Neural cell (in vitro differentiated cells): ENCODE results near the gene PRKCA.

Experiments used
- CTCF ChIP-seq: fragments of 450-650 bp; IDR thresholded peaks from 2 replicates; pipeline ENCODE4 v1.5.1; 2014; ENCODE audit warnings: antibody characterized with exemption, mild to moderate bottlenecking, moderate library complexity; ENCODE audit not compliant: poor library complexity, severe bottlenecking
- EP300 ChIP-seq: fragments of 450-650 bp; conservative IDR thresholded peaks from 2 replicates; pipeline ENCODE4 v1.6.1; 2014; ENCODE audit warnings: antibody characterized with exemption, mild to moderate bottlenecking, moderate library complexity; ENCODE audit not compliant: poor library complexity, severe bottlenecking
- EZH2 ChIP-seq: fragments of 200-600, 300-800 bp; shearing (Covaris generic), sonication (generic); IDR thresholded peaks from 2 replicates; pipeline ENCODE4 v1.6.1; 2014; ENCODE audit warnings: antibody characterized with exemption, low read length, borderline replicate concordance, mild to moderate bottlenecking; ENCODE audit not compliant: insufficient read depth, poor library complexity, severe bottlenecking
- POLR2AphosphoS5 ChIP-seq: IDR thresholded peaks from 2 replicates; pipeline ENCODE4 v1.6.1; 2012
- RAD21 ChIP-seq: fragments of 450-650 bp; conservative IDR thresholded peaks from 2 replicates; pipeline ENCODE4 v1.6.1; 2014; ENCODE audit warnings: antibody characterized with exemption, mild to moderate bottlenecking, moderate library complexity
- SMC3 ChIP-seq: fragments of 450-650 bp; conservative IDR thresholded peaks from 2 replicates; pipeline ENCODE4 v1.6.1; 2014; ENCODE audit warnings: antibody characterized with exemption, mild to moderate bottlenecking, moderate library complexity; ENCODE audit not compliant: poor library complexity

GRCh38 chr17:66673668-66674276 lies 371.4 kb downstream of the PRKCA start:
- no peak for TF ChIP-seq EZH2
- TF ChIP-seq SMC3 = peak; percentile 87
- TF ChIP-seq POLR2AphosphoS5 = no peak
- TF ChIP-seq CTCF = peak; percentile 82
- no peak for TF ChIP-seq EP300
- peak; percentile 89 for TF ChIP-seq RAD21
